Kidney epithelial cell (primary cell): ENCODE results near the gene FTH1. TPM values are rescaled to one million over a fixed set of nuclear protein-coding genes. Genes with fewer than 3 reads are reported as not detected.

ENCODE experiments used
- DNase-seq: peaks from one replicate; pipeline ENCODE4 v3.0.0-alpha.2; 2010; ENCODE audit warnings: low read depth
- H3K27me3 ChIP-seq: 2 replicates; pipeline ENCODE4 v1.6.0; 2011; ENCODE audit warnings: low read length; ENCODE audit not compliant: control insufficient read depth, insufficient read depth
- H3K36me3 ChIP-seq: 2 replicates; pipeline ENCODE4 v1.5.1; 2011; ENCODE audit warnings: low read length; ENCODE audit not compliant: control insufficient read depth, insufficient read depth
- H3K4me3 ChIP-seq: 2 replicates; pipeline ENCODE4 v1.5.1; 2011; ENCODE audit warnings: low read depth, mild to moderate bottlenecking, control low read depth, low read length
- total RNA-seq: library from RNA; depleted of rRNA; stranded (reverse); fragments of >200 nt; gene quantifications from 2 replicates; pipeline ENCODE4 v1.2.3, GENCODE V29; 2015
- TF ChIP-seq, protein P1 (sequence below): IDR thresholded peaks from 2 replicates; pipeline ENCODE4 v1.5.1; 2011; ENCODE audit warnings: mild to moderate bottlenecking, moderate library complexity, low read length, control low read depth, inconsistent platforms; ENCODE audit not compliant: insufficient read depth, poor library complexity, severe bottlenecking

Gene FTH1
- total RNA-seq, 1 donor from 2014 or later = 2,225 TPM

DNA sequence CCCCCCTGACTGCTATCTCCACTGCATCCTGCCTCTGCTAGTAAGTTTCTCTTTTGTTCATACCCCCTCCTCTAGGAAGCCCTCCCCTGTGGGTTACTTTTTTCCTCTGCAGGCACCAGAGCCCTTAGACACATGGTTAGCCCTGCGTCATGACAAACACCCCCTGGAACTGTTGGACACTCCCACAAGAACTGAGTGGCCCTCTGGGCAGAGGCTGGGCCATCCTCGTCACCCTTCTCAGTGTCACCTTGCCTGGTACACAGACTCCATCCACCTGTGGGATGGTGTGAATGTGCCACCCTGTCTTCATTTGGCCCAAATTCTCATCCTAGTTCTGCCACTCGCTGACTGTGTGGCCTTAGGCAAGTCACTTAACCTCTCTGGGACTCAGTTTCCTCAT, 46.0 kb downstream of the FTH1 start:
- Histone ChIP-seq H3K27me3 (peaks cover 32% of the 10 kb centered on the region), H3K36me3 (no peaks in the 10 kb centered on the region), H3K4me3 (no peak overlapping the region)
- DNase-seq = no peak
- TF ChIP-seq, protein P1, sequence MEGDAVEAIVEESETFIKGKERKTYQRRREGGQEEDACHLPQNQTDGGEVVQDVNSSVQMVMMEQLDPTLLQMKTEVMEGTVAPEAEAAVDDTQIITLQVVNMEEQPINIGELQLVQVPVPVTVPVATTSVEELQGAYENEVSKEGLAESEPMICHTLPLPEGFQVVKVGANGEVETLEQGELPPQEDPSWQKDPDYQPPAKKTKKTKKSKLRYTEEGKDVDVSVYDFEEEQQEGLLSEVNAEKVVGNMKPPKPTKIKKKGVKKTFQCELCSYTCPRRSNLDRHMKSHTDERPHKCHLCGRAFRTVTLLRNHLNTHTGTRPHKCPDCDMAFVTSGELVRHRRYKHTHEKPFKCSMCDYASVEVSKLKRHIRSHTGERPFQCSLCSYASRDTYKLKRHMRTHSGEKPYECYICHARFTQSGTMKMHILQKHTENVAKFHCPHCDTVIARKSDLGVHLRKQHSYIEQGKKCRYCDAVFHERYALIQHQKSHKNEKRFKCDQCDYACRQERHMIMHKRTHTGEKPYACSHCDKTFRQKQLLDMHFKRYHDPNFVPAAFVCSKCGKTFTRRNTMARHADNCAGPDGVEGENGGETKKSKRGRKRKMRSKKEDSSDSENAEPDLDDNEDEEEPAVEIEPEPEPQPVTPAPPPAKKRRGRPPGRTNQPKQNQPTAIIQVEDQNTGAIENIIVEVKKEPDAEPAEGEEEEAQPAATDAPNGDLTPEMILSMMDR = no peak

DNA sequence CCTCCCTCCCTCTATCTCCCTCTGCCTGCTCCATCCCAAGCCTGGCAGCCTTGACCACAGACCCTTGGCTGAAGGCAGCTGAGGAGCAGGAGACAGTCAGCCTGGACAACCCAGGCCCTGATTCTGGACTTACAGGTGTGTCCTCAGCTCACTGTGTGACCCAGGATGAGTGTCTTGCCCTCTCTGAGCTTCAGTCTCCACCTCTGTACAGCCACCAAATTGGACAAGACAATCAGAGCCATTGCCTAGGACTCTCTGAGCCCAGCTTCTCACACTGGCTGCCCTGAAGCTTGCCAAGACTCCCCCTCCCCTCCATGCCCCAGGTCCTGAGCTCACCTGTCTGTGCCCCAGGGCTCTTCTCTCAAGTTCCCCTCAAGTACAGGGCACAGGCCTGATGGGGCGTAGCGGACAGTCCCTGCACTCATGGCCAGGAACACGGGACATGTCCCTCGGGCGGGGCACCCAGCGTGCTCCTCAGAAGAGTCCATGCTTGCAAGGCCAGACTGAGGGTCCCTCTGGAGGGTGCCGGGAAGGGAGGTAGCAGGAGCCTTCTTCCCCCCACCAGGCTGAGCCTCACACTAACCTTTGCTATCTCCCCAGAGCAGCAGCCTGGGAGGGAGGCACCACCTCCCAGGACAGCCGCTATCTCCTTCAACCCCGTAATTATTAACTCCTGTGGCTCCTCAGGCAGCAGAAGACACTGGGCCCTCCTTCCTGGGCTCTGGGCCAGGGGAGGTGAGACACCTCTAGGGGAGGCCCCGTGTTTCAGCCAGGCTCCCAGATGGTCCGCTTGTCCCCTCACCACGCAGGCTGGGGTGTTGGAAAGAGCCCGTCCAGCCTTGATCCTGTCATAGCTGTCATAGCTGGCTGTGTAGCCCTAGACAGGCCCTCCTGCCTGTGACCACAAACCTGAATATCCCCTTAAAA, 47.5 kb downstream of the FTH1 start:
- Histone ChIP-seq H3K27me3 (peaks cover 37% of the 10 kb centered on the region), H3K4me3 (no peak overlapping the region), H3K36me3 (no peaks in the 10 kb centered on the region)
- TF ChIP-seq, protein P1 = no peak
- no peak for DNase-seq

DNA sequence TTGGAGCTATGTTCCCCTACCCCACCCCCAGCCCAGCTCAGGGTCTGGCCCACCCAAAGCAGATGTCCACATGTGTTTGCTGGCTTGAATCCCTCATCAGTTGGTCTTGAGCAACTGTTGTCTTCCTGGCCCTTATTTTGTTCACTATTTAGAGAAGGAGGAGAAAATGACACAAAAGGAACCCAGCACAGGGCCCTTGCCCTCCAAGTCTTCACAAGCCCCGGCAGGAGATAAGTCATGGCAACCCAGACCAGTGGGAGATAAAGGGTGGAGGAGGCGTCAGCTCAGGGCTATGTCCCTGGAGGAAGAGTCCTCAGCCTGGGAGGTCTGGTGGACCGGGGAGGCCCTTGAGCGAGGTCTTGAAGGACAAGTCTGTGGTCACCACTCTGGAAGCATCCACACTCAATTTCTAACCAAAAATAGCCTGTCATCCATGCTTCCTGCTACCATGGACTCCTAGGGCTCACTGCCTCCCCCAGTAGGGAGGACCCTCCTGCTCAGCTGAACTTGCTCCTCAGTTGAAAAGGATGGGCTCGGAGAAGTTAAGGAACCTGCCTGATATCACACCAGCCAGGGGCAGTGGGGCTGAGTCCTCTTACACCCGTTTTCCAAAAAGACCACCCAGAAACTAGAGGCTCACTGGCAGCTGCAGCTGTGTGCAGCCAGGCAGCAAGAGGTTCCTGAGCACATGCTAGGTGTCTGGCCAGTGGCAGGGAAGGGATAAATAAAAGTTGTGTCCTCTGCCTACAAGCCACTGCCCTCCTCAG, 48.3 kb downstream of the FTH1 start:
- no peaks in the 10 kb centered on the region for H3K36me3 ChIP-seq
- peaks cover 37% of the 10 kb centered on the region for H3K27me3 ChIP-seq
- H3K4me3 ChIP-seq = no peak overlapping the region
- no peak for DNase-seq
- TF ChIP-seq, protein P1 = no peak

DNA sequence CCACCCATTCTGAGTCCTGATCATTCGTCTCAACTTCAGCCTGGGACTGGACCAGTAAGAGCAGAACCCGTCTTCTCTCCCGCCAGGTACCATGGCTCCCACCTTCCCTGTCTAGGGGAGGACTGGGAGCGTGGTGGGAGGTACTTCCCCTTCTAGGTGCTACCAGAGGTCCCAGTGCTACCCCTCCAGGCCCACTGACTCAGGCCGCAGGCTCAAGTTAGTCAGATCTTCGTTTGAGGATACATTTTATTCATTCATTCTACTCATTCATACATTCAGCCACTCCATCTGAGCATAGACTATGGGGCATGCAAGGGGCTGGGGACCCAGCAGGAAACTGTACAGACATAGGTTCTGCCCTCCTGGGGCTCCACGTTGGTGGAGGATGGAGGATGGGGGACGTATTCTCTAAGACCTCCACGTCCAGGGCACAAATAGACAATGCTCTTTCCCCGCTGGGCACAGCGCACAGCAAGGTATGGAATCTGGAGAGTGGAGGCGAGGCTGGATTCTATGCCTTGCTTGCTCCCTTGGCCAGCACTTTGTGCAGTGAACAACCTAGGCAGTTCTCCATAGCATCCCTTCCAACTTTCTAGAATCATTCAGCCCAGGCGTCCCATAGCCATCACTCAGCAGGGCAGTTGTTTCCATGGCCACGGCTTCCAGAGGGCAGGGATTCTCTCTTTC, 49.0 kb downstream of the FTH1 start:
- no peak overlapping the region for H3K4me3 ChIP-seq
- no peak for DNase-seq
- TF ChIP-seq, protein P1 = no peak
- H3K36me3 ChIP-seq = no peaks in the 10 kb centered on the region
- peaks cover 37% of the 10 kb centered on the region for H3K27me3 ChIP-seq

DNA sequence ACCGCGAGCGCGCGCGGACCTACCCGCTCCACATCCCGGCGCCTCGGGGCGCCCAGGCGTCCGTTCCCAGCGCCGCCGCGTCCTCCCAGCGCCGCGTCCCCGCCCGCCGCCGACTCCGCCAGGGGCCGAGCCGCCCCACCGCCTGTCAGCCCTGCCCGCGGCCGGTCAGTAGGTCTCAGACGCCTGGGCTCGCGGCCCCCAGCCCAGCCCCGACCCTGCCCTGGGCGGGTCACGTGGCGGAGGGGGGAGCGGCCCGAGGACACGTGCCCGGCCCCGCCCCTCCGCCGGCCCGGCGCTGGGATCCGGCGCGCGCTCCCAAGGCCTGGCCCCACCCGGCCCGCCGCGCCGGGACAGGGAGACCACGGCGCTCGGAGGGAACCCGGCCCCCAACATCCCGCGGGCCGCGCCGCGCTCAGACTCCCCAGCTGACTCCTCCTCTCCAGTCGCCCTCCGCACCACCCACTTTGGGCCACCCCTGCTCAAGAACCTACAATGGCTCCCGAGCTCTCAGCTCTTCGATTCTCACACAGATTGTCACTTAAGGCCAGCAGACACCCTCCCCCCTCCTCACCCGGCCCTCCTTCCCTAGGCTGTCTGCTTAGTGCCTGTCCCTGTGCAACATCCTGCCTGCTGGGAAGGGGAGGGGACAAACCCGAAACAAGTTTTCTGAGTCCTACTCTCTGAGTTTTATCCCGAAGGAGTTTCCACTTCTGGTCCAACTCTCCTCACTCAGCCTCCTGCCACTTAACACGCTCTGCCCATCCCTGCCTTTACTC, 49.9 kb downstream of the FTH1 start, which contains the start of gene RAB3IL1:
TSS of gene RAB3IL1 (minus strand) at position 233 of the 776 bp plus-strand sequence. CDS start at position 34, 199 bp downstream.
- Histone ChIP-seq H3K4me3 (peak within 1 kb of the TSS; percentile 31), H3K27me3 (peaks cover 37% of the 10 kb centered on the region), H3K36me3 (no peaks in the 10 kb centered on the region)
- no peak for DNase-seq
- TF ChIP-seq, protein P1 = no peak
